ENCODE measurements around the gene LIPA. TPM values are rescaled to one million over a fixed set of nuclear protein-coding genes. Genes with fewer than 3 reads are reported as not detected.
"Not testable (repeated sequence)": the region's sequence is repeated elsewhere in the genome, so short reads cannot be mapped to it uniquely, and the experiment has no call there.

The LIPA gene
- total RNA-seq, 1 donor from 2014 or later: 27.7 TPM

GRCh38 chr10:89250865-89251408 lies 638 bp downstream of the LIPA start:
- TF ChIP-seq POLR2AphosphoS5 (IDR thresholded peaks at IDR 0.05; ENCODE audit: insufficient read depth in 1 of 2, low read depth in 1 of 2): no peak
- TF ChIP-seq CTCF (IDR thresholded peaks at IDR 0.05): no peak
- TF ChIP-seq POLR2A (IDR thresholded peaks at IDR 0.05): no peak
- intact Hi-C loops (cut with DNase I): no loop called here
- Histone ChIP-seq H3K4me1 (peaks cover 10% of the 10 kb centered on the region), H3K4me3 (peak overlapping the region; percentile 66 to 89), H3K36me3 (no peaks in the 10 kb centered on the region), H3K27me3 (no peaks in the 10 kb centered on the region), H3K9me3 (no peaks in the 10 kb centered on the region), H3K27ac (peak overlapping the region; percentile 80)
- no peak for DNase-seq (ENCODE audit: extremely low spot score in 2 of 2)

- no peak overlapping the region for H3K27ac ChIP-seq
- intact Hi-C loops (cut with DNase I): no loop called here
- H3K4me1 ChIP-seq: peaks cover 10% of the 10 kb centered on the region
- H3K36me3 ChIP-seq: no peaks in the 10 kb centered on the region
- no peaks in the 10 kb centered on the region for H3K9me3 ChIP-seq
- no peak for TF ChIP-seq CTCF (IDR thresholded peaks at IDR 0.05)
- no peak for TF ChIP-seq POLR2A (IDR thresholded peaks at IDR 0.05)
- TF ChIP-seq POLR2AphosphoS5 (IDR thresholded peaks at IDR 0.05; ENCODE audit: insufficient read depth in 1 of 2, low read depth in 1 of 2): no peak
- H3K4me3 ChIP-seq: no peak overlapping the region
- H3K27me3 ChIP-seq: no peaks in the 10 kb centered on the region
- DNase-seq (ENCODE audit: extremely low spot score in 2 of 2): no peak
Measured at GRCh38 chr10:89248990-89249389, 2.6 kb downstream of the LIPA start.

- H3K4me3 ChIP-seq; H3K9me3 ChIP-seq; H3K27me3 ChIP-seq; H3K36me3 ChIP-seq; DNase-seq (ENCODE audit: extremely low spot score in 2 of 2); H3K27ac ChIP-seq; intact Hi-C loops (cut with DNase I): not testable (repeated sequence)
- H3K4me1 ChIP-seq: peaks cover 10% of the 10 kb centered on the region
Measured at GRCh38 chr10:89247623-89248022, 4.0 kb downstream of the LIPA start.

- intact Hi-C loops (cut with DNase I): no loop called here
- no peak overlapping the region for H3K4me3 ChIP-seq
Measured at GRCh38 chr10:89245802-89246201, 5.8 kb downstream of the LIPA start.

GRCh38 chr10:89242840-89243568 lies 8.6 kb downstream of the LIPA start:
- H3K9me3 ChIP-seq: no peaks in the 10 kb centered on the region
- H3K36me3 ChIP-seq: no peaks in the 10 kb centered on the region
- no peak for TF ChIP-seq CTCF (IDR thresholded peaks at IDR 0.05)
- TF ChIP-seq POLR2AphosphoS5 (IDR thresholded peaks at IDR 0.05; ENCODE audit: insufficient read depth in 1 of 2, low read depth in 1 of 2): no peak
- no peak for TF ChIP-seq POLR2A (IDR thresholded peaks at IDR 0.05)
- no peak for DNase-seq (ENCODE audit: extremely low spot score in 2 of 2)
- no peak overlapping the region for H3K4me3 ChIP-seq
- peaks cover 13% of the 10 kb centered on the region for H3K4me1 ChIP-seq
- H3K27me3 ChIP-seq: no peaks in the 10 kb centered on the region
- intact Hi-C loops (cut with DNase I): no loop called here
- H3K27ac ChIP-seq: no peak overlapping the region

More at GRCh38 chr10:89245802-89246201, 5.8 kb downstream of the LIPA start:
- Histone ChIP-seq H3K27ac (no peak overlapping the region), H3K36me3 (no peaks in the 10 kb centered on the region), H3K4me1 (peaks cover 20% of the 10 kb centered on the region), H3K9me3 (no peaks in the 10 kb centered on the region), H3K27me3 (no peaks in the 10 kb centered on the region)
- TF ChIP-seq POLR2AphosphoS5 (IDR thresholded peaks at IDR 0.05; ENCODE audit: insufficient read depth in 1 of 2, low read depth in 1 of 2): no peak
- no peak for TF ChIP-seq CTCF (IDR thresholded peaks at IDR 0.05)
- no peak for TF ChIP-seq POLR2A (IDR thresholded peaks at IDR 0.05)
- no peak for DNase-seq (ENCODE audit: extremely low spot score in 2 of 2)

Data from vagina (tissue), 2 donors.